ENCODE measurements around the gene DUSP23.

GRCh38 chr1:159817276-159818041 is 36.7 kb downstream of the DUSP23 start:
- no peak for TF ChIP-seq POLR2A (IDR thresholded peaks at IDR 0.05)
- TF ChIP-seq CTCF (IDR thresholded peaks at IDR 0.05): no peak

All from Peyer's patch (tissue), 4 donors.